Measurements from ENCODE around the gene PRKAR1B.

- no peak for TF ChIP-seq CTCF (IDR thresholded peaks at IDR 0.05)
- TF ChIP-seq POLR2A (IDR thresholded peaks at IDR 0.05): no peak
- TF ChIP-seq EP300 (IDR thresholded peaks at IDR 0.05): no peak
- no peak for TF ChIP-seq POLR2AphosphoS5 (IDR thresholded peaks at IDR 0.05)
Observed at GRCh38 chr7:652881-653280, 74.2 kb downstream of the PRKAR1B start.

All from sigmoid colon (tissue), 4 donors.